Umbilical cord (tissue), 1 donor: Measurements from ENCODE around the gene TMPRSS11E. TPM values are rescaled to one million over a fixed set of nuclear protein-coding genes. Genes with fewer than 3 reads are reported as not detected.

Source experiments
- total RNA-seq: library from RNA; depleted of rRNA; stranded (reverse); fragments of >200 nt; gene quantifications from one replicate; pipeline ENCODE4 v1.2.3, GENCODE V29; 2014; ENCODE audit warnings: low replicate concordance; ENCODE audit not compliant: insufficient read depth

Gene TMPRSS11E
- total RNA-seq, 1 donor from 2014 or later, result 5.8 TPM

Other genes starting within 250 kb of the TMPRSS11E start
- 6.7 TPM for gene TMPRSS11B, start 201.8 kb upstream of the TMPRSS11E start, total RNA-seq
- gene YTHDC1, start 97.4 kb upstream of the TMPRSS11E start, total RNA-seq, result 41.2 TPM
- gene UGT2B17, start 128.9 kb downstream of the TMPRSS11E start, total RNA-seq, result not detected
- gene UGT2B15, start 223.2 kb downstream of the TMPRSS11E start, total RNA-seq, result 4.6 TPM